Fibroblast of lung (primary cell): ENCODE data around the gene C10orf90.

Source experiments
- EZH2 ChIP-seq: IDR thresholded peaks from 2 replicates; pipeline ENCODE4 v1.5.1; 2012; ENCODE audit warnings: low read length, control low read depth, mild to moderate bottlenecking; ENCODE audit errors: missing control alignments
- TF ChIP-seq, protein P1 (sequence below), 2 donors: IDR thresholded peaks in 1 of 2; conservative IDR thresholded peaks in 1 of 2; 1 replicate in 1 of 2; 2 replicates in 1 of 2; pipeline ENCODE4 v1.5.1; 2011 to 2012; ENCODE audit warnings: low read length in 2 of 2, control low read depth in 1 of 2, inconsistent platforms in 1 of 2, low read depth in 1 of 2, mild to moderate bottlenecking in 1 of 2

DNA sequence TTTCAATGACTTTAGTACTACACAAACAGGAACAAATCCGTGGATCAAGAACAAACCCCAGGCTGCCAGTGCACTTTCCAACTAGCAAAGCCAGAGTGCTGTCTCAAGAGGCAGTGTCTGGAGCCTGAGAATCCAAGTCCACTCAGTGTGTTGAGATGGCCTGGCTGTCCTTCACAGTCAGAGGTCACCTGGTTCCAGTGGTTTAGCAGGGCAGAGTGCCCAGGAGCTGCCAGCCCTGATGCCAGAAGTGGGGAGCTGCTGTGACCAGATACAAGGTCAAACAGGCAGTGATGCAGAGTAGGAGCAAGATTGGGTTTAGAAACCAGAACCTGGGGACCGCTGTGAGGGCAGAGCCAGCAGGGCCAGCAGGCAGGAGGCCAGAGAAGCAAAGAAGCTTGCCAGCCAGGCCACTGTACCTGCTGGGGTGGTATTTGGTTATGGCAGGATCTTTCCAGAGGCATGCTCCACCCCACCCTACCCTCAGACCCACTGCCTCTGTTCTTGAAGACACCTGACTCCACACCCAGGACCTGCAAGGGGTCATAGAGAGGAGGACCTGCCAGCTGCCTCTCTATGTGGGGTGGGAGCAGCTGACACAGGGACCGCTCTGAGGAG is 35.6 kb upstream of the C10orf90 start:
- TF ChIP-seq, protein P1, sequence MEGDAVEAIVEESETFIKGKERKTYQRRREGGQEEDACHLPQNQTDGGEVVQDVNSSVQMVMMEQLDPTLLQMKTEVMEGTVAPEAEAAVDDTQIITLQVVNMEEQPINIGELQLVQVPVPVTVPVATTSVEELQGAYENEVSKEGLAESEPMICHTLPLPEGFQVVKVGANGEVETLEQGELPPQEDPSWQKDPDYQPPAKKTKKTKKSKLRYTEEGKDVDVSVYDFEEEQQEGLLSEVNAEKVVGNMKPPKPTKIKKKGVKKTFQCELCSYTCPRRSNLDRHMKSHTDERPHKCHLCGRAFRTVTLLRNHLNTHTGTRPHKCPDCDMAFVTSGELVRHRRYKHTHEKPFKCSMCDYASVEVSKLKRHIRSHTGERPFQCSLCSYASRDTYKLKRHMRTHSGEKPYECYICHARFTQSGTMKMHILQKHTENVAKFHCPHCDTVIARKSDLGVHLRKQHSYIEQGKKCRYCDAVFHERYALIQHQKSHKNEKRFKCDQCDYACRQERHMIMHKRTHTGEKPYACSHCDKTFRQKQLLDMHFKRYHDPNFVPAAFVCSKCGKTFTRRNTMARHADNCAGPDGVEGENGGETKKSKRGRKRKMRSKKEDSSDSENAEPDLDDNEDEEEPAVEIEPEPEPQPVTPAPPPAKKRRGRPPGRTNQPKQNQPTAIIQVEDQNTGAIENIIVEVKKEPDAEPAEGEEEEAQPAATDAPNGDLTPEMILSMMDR (conservative IDR thresholded peaks at IDR 0.05 in 1 of 2, IDR thresholded peaks at IDR 0.05 in 1 of 2; ENCODE audit: low read depth in 1 of 2, low read length in 2 of 2), result no peak
- TF ChIP-seq EZH2, result no peak
